ENCODE measurements around the gene SNRNP35. TPM values are rescaled to one million over a fixed set of nuclear protein-coding genes. Genes with fewer than 3 reads are reported as not detected.

Gene SNRNP35
- total RNA-seq, 1 donor from 2014 or later, result 16.9 TPM

- Histone ChIP-seq H3K9me3 (no peaks in the 10 kb centered on the region), H3K27me3 (no peaks in the 10 kb centered on the region), H3K27ac (no peak overlapping the region), H3K4me3 (no peak overlapping the region), H3K36me3 (peaks cover 0 to 18% of the 10 kb centered on the region in 2 donors), H3K4me1 (no peaks in the 10 kb centered on the region)
- no peak for DNase-seq (ENCODE audit: extremely low spot score in 2 of 2)
- intact Hi-C loops (cut with DNase I), result no loop called here
- TF ChIP-seq POLR2A (IDR thresholded peaks at IDR 0.05) (no peak), POLR2AphosphoS5 (IDR thresholded peaks at IDR 0.05; ENCODE audit: insufficient read depth in 1 of 2, low read depth in 1 of 2) (no peak), CTCF (IDR thresholded peaks at IDR 0.05) (no peak)
These were observed 13.6 kb downstream of the SNRNP35 start for GRCh38 chr12:123471374-123472068.

- H3K27me3 ChIP-seq, result no peaks in the 10 kb centered on the region
- TF ChIP-seq CTCF (IDR thresholded peaks at IDR 0.05) (no peak), POLR2A (IDR thresholded peaks at IDR 0.05) (no peak), POLR2AphosphoS5 (IDR thresholded peaks at IDR 0.05; ENCODE audit: insufficient read depth in 1 of 2, low read depth in 1 of 2) (no peak)
- no peaks in the 10 kb centered on the region for H3K4me1 ChIP-seq
- H3K4me3 ChIP-seq, result no peak overlapping the region
- intact Hi-C loops (cut with DNase I), result no loop called here
- DNase-seq (ENCODE audit: extremely low spot score in 2 of 2), result no peak
- H3K9me3 ChIP-seq, result no peaks in the 10 kb centered on the region
- H3K36me3 ChIP-seq, result peaks cover 0 to 18% of the 10 kb centered on the region in 2 donors
- H3K27ac ChIP-seq, result no peak overlapping the region
These were observed 14.5 kb downstream of the SNRNP35 start for GRCh38 chr12:123472438-123472849.

- Histone ChIP-seq H3K27ac (no peak overlapping the region), H3K4me1 (no peaks in the 10 kb centered on the region), H3K9me3 (no peaks in the 10 kb centered on the region), H3K36me3 (peaks cover 0 to 18% of the 10 kb centered on the region in 2 donors), H3K4me3 (no peak overlapping the region), H3K27me3 (no peaks in the 10 kb centered on the region)
- TF ChIP-seq POLR2A (IDR thresholded peaks at IDR 0.05) (no peak), POLR2AphosphoS5 (IDR thresholded peaks at IDR 0.05; ENCODE audit: insufficient read depth in 1 of 2, low read depth in 1 of 2) (no peak), CTCF (IDR thresholded peaks at IDR 0.05) (no peak)
- no peak for DNase-seq (ENCODE audit: extremely low spot score in 2 of 2)
- intact Hi-C loops (cut with DNase I), result no loop called here
These were observed 16.7 kb downstream of the SNRNP35 start for GRCh38 chr12:123474485-123475245.

- TF ChIP-seq POLR2A (IDR thresholded peaks at IDR 0.05) (no peak), CTCF (IDR thresholded peaks at IDR 0.05) (no peak), POLR2AphosphoS5 (IDR thresholded peaks at IDR 0.05; ENCODE audit: insufficient read depth in 1 of 2, low read depth in 1 of 2) (no peak)
- H3K27ac ChIP-seq, result no peak overlapping the region
- H3K4me1 ChIP-seq, result no peaks in the 10 kb centered on the region
- no peaks in the 10 kb centered on the region for H3K9me3 ChIP-seq
- H3K4me3 ChIP-seq, result no peak overlapping the region
- DNase-seq (ENCODE audit: extremely low spot score in 2 of 2), result no peak
- intact Hi-C loops (cut with DNase I), result no loop called here
- no peaks in the 10 kb centered on the region for H3K27me3 ChIP-seq
- peaks cover 0 to 18% of the 10 kb centered on the region in 2 donors for H3K36me3 ChIP-seq
These were observed 17.3 kb downstream of the SNRNP35 start for GRCh38 chr12:123475246-123475703.

GRCh38 chr12:123478069-123478468 lies 20.1 kb downstream of the SNRNP35 start:
- Histone ChIP-seq H3K36me3 (no peaks in the 10 kb centered on the region), H3K9me3 (no peaks in the 10 kb centered on the region), H3K4me3 (no peak overlapping the region), H3K4me1 (no peaks in the 10 kb centered on the region), H3K27me3 (no peaks in the 10 kb centered on the region), H3K27ac (no peak overlapping the region)
- intact Hi-C loops (cut with DNase I), result no loop called here
- TF ChIP-seq CTCF (IDR thresholded peaks at IDR 0.05) (no peak), POLR2AphosphoS5 (IDR thresholded peaks at IDR 0.05; ENCODE audit: insufficient read depth in 1 of 2, low read depth in 1 of 2) (no peak), POLR2A (IDR thresholded peaks at IDR 0.05) (no peak)
- no peak for DNase-seq (ENCODE audit: extremely low spot score in 2 of 2)

All from vagina (tissue), 2 donors.